ENCODE results near the gene MAPK13.

- TF ChIP-seq POLR2AphosphoS5 (IDR thresholded peaks at IDR 0.05; ENCODE audit: low read depth, low read length) (no peak), TAF1 (IDR thresholded peaks at IDR 0.05; ENCODE audit: borderline replicate concordance, low read depth, low read length) (no peak), POLR2A (IDR thresholded peaks at IDR 0.05; ENCODE audit: low read depth, low read length) (no peak)
These were observed 18.8 kb upstream of the MAPK13 start for GRCh38 chr6:36111526-36111925.

All from GM12892 (cell line).